H1 (cell line): ENCODE data around the gene SLC8A1. TPM values are rescaled to one million over a fixed set of nuclear protein-coding genes. Genes with fewer than 3 reads are reported as not detected.

ENCODE experiments used
- CHD2 ChIP-seq: IDR thresholded peaks from 2 replicates; pipeline ENCODE4 v1.6.1; 2012; ENCODE audit warnings: low read length, improper control_type of control experiment
- CTCF ChIP-seq, 3 experiments: IDR thresholded peaks; 1 replicate in 2 of 3; 2 replicates in 1 of 3; pipeline versions ENCODE4 v1.5.1 to v1.6.1; 2011; ENCODE audit warnings: low read length in 3 of 3, mild to moderate bottlenecking in 3 of 3, inconsistent platforms in 2 of 3, low read depth in 1 of 3, moderate library complexity in 1 of 3; ENCODE audit not compliant: insufficient read depth in 1 of 3; ENCODE audit errors: control extremely low read depth in 1 of 3
- EGR1 ChIP-seq: IDR thresholded peaks from 2 replicates; pipeline ENCODE4 v1.6.1; 2011; ENCODE audit warnings: low read depth, low read length, borderline replicate concordance
- SP2 ChIP-seq: IDR thresholded peaks from 2 replicates; pipeline ENCODE4 v1.6.1; 2012; ENCODE audit warnings: mild to moderate bottlenecking, low read length, inconsistent platforms
- TAF7 ChIP-seq: optimal IDR thresholded peaks from 2 replicates; pipeline ENCODE3; 2011; ENCODE audit warnings: low read depth, mild to moderate bottlenecking, inconsistent platforms, low read length, moderate library complexity, borderline replicate concordance
- polyA plus RNA-seq, 7 experiments: library from polyadenylated mRNA; depleted of rRNA in 3 of 7; stranded (reverse) in 5 of 7; unstranded in 2 of 7; fragments of >200 nt in 5 of 7; fragments of 200-250 nt in 2 of 7; gene quantifications; 1 replicate in 5 of 7; 2 replicates in 1 of 7; 4 replicates in 1 of 7; pipeline versions ENCODE4 v1.2.1 to v1.2.3, GENCODE V29; 2011 to 2013; ENCODE audit warnings: missing spikeins in 2 of 7, mixed read lengths in 2 of 7
- total RNA-seq: library from RNA; stranded (reverse); fragmentation: NEBNext Ultra II Directional; extraction: Animal tissue kit (Norgen Biotek cat#: 25700); gene quantifications from 2 replicates; pipeline ENCODE4 v1.2.1, GENCODE V29; 2021

The SLC8A1 gene
- total and polyA plus RNA-seq, 2 of the 8 experiments (the other 6 are each of a cell fraction or from before 2014, with no cell fraction given) = 0.68 to 3.6 TPM

GRCh38 chr2:40209761-40210160 is 242.1 kb downstream of the SLC8A1 start (continued):
- TF ChIP-seq CTCF (IDR thresholded peaks at IDR 0.05; ENCODE audit: control extremely low read depth in 1 of 3, insufficient read depth in 1 of 3, low read depth in 1 of 3, low read length in 3 of 3) (no peak), EGR1 (no peak), TAF7 (no peak), CHD2 (no peak), SP2 (no peak)
